Suppressor macrophage treated with lipopolysaccharide for 1 hour (primary cell): Measurements from ENCODE around the gene SRD5A3.

Experiments
- DNase-seq, 3 donors: peaks; one replicate each; pipeline ENCODE4 v3.0.0-alpha.2; 2020 to 2022

The SRD5A3 gene

DNA sequence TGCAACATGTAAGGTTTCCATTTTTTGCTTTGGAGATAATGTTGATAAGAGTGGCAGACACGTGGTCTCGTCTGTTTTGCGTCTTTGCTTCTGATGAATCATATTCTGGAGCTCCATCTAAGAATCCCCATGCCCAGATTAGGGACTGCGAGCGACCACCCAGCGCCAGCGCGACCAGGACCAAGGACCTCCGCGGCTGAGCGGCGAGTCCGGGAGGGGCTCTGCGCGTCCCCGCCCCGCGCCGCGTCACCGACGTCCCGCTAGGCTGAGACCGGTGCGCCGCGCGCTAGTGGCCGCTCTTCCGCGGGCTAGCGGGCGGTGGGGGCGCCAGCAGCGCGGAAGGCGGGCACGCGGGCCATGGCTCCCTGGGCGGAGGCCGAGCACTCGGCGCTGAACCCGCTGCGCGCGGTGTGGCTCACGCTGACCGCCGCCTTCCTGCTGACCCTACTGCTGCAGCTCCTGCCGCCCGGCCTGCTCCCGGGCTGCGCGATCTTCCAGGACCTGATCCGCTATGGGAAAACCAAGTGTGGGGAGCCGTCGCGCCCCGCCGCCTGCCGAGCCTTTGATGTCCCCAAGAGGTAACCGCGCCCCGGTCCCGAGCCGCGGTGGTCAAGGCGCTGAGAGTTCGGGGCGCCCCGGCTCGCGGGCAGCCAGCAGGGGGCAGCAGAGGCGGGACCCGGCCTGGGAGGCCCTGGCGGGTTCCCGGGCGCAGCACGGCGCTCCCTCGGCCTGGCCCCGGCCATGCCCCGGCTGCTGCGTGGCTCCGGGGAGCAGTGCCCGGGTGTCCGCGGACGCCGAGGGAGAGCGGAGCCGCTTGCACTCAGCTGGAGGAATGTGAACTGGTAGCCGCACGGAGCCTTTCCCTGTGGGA, at the start of gene SRD5A3:
Gene SRD5A3 (plus strand): TSS at position 263 of the 871 bp plus-strand sequence. CDS start 95 bp downstream, at position 358.
- DNase-seq, result peak; percentile 87 to 96 (median 94)

DNA sequence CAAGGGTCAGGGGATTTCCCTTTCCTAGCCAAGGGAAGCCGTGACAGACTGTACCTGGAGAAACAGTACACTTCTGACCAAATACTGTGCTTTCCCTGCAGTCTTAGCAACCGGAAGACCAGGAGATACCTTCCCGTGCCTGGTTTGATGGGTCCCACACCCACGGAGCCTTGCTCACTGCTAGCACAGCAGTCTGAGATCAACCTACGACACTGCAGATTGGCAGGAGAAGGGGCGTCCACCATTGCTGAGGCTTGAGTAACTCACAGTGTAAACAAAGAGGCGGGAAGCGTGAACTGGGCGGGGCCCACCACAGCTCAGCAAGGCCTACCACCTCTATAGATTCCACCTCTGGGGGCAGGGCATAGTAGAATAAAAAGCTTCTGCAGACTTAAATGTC, 48.7 kb upstream of the SRD5A3 start:
- no peak for DNase-seq

GRCh38 chr4:55303760-55304165, 42.3 kb upstream of the SRD5A3 start:
- DNase-seq, result no peak

DNA sequence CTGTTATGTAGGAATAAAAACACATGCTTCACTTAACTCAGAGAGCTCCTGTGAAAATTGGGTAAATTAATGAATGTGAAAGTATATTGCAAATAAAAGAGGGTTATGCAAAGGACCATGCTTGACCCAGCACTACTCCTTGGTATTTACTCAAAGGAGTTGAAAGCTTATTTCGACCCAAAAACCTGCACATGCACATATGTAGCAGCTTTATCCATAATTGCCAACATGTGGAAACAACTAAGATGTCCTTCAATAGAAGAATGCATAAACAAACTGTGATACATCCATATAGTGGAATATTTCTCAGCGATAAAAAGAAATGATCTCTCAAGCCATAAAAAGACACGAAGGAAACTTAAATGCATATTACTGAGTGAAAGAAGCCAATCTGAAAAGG, 41.7 kb upstream of the SRD5A3 start:
- DNase-seq, result no peak

DNA sequence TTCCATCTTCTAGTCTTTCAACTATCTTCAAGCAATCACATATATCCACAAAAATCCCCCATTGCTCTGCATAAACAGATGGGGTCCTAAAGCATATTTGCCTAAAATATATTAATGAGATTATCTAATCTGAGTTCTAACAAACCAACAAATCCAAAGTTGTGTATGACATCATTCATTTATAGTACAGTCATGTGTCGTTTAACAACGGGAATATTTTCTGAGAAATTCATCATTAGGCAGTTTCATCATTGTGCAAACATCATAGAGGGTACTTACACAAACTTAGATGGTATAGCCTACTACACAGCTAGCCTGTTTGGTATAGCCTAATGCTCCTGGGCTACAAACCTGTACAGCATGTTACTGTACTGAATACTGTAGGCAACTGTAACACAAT, 38.0 kb upstream of the SRD5A3 start:
- no peak for DNase-seq

- DNase-seq, result peak; percentile 93 to 95 (median 93)
Observed at GRCh38 chr4:55311792-55312488, 34.1 kb upstream of the SRD5A3 start.

DNA sequence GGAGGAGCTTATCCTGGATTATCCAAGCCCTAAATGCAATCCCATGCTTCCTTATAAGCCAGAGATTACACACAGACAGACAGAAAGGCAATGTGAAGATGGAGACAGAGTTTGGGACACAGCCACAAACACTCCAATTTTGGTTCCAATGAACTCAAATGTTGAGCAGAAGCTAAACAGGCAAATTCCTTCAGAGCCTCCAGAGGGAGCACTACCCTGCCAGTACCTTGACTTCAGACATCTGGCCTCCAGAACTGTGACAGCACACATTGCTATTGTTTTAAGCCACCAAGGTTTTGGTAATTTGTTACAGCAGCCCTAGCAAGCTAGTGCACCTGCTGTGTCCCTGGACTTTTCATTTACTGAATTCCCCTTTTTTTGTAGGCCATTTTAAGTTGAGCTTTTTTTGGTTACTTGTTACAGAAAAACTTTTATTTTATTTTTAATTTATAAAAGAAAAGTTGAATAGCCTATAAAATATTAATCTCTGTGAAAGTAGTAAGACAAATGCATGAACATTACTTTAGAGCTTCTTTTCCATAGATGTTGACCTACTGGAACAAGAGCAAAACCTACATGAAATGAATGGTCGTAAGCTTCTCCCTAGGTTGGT, 33.4 kb upstream of the SRD5A3 start:
- DNase-seq, result peak; percentile 58 to 68 (median 66)

DNA sequence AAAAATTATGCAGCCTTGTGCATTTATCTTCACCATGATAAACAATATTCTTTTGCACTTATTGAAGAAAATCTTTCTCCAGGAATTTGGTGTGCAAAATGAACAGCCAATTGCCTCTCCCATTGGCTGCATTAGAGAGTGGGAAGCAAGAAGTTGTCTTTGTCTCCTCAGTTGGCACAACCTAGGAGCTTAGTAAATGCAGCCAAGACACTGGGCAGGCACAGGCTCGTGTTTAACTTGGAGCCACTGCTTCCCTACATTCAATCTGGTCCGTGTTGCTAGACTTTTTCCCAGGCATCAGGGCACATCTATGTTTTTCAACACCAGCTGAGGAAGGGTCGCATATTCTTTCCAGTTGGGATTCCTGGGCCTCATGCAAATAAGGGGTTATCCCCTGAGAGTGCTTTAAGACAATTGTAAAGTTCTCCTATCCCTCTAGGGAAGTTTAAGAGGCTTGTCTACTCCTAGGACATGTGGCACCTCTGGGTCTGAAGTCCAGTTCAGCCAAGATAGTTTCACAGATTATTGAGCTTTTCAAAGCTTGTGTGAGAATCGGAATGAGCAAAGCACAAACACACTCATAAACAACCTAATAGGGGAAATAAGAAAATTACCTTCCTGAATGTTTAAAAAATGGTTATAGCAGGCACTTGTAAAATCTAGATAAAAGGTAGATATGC, 31.8 kb upstream of the SRD5A3 start:
- no peak for DNase-seq

DNA sequence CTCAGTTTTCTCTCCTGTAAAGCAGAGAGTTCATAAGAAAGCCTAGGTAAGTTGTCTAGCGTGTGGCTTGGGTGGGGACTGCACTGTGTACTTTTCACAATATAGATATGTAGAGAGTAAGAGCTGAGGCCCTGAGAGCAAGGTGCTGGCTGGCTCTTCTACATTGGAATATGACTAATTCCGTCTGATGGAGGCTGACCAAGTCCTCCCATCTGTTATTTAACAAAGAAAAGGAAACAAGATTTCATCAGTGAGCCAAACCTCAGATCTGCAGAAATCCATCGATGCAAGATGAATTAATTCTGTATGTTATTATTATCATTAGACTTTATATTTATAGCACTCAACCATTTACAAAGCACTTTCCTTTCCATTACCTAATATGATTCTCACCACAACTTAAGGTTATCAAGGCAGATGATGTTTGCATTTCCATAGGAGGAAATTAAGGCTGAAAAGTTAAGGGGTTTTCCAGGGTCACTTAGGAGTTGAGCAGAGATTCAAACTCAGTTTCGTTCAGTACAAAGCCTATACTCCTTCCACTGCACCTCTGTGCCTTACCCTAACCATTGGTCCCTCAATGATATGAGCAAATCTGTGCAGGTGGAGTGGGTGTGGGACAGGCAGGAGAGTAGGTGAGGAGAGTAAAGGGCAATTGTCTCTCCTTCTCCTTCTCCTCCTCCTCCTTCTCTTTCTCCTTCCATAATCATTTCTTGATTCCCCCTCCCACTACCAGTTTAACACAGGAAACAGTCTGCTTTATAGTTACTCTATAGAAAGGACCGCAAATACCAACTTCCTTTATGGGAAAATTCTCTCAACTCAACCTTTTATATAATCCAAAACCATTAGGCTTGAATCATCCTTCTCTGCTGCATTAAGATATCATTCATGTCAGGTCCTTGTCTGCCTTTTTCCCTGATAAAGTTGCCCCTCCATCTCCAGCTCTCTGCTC, 27.6 kb upstream of the SRD5A3 start:
- peak in 1 of 3 donors; percentile 22 for DNase-seq

DNA sequence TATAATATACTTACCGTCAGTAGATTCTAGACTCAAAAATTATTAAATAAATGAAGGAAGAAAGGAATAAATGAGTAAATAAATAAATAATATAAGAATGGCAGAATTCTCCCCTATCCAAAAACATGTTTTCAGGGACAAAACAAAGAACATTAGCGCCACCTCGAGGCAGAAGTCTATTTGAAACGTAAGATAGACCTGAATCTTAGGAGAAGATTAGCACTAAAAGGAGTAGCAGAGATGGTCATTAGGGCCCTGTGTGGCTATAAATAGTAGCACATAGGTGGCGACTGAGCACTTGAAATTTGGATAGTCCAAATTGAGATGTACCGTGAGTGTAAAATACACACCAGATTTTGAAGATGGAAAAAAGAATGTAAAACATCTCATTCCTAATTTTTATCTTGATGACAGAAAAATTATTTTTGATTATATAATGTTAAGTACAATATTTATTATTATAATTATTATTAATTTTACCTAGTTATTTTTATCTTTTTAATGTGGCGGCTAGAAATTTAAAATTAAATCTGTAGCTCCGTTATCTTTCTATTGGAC, 24.3 kb upstream of the SRD5A3 start:
- DNase-seq, result peak; percentile 92 to 96 (median 93)

- DNase-seq, result peak in 2 of 3 donors; percentile 47 to 61
Observed at GRCh38 chr4:55323375-55323774, 22.7 kb upstream of the SRD5A3 start.

DNA sequence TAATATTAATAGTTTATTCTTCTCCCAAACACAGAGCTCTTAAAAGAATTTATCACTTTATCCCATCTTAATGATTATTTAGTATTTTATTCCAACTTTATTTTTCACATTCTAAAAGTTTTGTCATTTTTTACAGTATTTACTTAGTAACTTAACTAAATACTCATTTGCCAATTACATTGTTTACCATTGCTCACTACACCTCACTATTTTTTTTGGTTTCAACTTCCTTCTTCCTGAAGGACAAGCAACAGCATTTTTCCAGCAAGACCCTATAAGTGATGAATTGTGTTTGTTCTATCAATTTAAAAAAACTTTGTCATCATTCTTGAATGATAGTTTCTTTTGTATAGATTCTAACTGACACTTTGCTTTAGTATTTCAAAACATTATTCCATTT, 19.4 kb upstream of the SRD5A3 start:
- no peak for DNase-seq

DNA sequence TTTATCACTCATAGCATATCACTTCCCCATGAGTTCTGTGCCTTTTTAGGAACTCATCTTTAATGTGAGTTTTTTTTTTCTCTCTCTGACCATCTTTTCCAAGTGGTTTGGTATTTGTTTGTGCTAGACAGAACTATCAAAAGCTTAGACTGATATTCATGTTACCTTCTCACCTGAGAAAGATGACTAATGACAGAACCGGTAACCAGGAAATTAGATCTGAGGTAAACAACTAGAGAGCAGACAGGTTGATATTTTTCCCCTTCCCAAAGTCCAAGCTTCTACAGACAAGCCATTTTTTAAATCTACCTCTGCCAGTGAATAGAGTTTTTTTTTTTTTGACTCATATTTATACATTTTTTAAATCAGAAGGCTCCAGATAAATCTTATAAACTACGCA, 17.0 kb upstream of the SRD5A3 start:
- no peak for DNase-seq

DNA sequence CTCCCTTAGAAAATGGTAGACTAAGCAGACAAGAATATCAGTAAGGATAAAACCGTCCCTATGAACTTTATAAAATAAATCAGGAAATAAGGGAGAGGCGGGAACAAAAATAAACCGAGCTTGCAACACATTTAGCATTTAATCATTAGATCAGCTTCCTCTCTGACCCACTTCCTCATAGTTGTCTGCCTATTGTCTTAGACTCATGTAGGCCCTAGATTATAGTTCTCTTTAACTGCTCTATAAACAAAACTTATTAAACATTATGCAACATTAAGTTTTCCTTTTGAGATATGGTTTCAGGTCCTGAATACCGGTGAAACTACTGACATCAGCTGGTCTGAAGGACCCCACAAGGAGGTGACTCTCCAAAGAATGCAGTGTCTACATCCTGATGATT, 15.8 kb upstream of the SRD5A3 start:
- DNase-seq, result peak; percentile 59 to 87 (median 82)

- DNase-seq, result peak in 2 of 3 donors; percentile 36 to 54
Observed at GRCh38 chr4:55336138-55337034, 9.7 kb upstream of the SRD5A3 start.

DNA sequence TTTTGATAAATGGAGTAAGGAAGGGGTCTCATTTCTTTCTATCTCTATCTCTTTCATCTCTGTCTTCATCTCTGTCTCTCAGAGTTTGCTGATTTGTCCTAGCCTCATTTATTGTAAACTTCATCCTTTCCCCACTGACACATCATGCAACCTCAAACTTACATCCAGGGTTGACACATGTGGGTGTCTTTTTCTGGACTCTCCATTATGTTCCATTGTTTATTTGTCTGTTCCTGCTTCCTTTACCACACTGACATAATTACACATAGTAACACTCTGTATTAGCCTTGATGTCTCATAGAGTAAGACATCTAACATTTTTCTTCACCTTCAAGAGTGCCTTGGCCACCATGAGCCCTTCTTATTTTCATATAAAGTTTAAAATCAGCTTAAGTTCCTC, 8.1 kb upstream of the SRD5A3 start:
- peak in 1 of 3 donors; percentile 47 for DNase-seq

GRCh38 chr4:55338486-55338885, 7.6 kb upstream of the SRD5A3 start:
- peak in 1 of 3 donors; percentile 34 for DNase-seq

DNA sequence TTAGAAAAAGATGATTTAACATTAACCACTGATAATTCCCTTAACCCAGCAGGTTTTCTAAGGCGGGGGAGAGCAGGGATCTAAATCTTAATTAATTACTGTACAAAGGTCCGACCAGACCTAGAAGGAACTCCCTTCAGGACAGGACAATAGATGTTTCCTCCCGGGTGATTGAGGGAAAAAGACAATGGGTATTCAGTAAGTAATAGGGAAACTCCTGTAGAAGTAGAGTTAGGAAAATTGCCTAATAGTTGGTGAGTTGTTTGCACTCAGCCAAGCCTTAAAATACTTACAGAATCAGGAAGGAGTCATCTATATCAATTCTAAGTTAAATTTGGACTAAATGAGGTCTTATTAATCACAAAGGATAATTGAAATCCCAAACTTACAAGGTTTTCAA, 5.8 kb upstream of the SRD5A3 start:
- peak; percentile 46 to 69 (median 68) for DNase-seq

GRCh38 chr4:55343887-55344286, 2.2 kb upstream of the SRD5A3 start:
- no peak for DNase-seq

- no peak for DNase-seq
Observed at GRCh38 chr4:55345054-55345453, 988 bp upstream of the SRD5A3 start.
